HG03460 (cell line): Measurements from ENCODE around the gene MLLT6.

ENCODE experiments used
- ATAC-seq: cut with Tn5 transposase; IDR thresholded peaks from one replicate; pipeline ENCODE4 v1.9.1; 2021; ENCODE audit not compliant: unreplicated experiment

MLLT6 gene

DNA sequence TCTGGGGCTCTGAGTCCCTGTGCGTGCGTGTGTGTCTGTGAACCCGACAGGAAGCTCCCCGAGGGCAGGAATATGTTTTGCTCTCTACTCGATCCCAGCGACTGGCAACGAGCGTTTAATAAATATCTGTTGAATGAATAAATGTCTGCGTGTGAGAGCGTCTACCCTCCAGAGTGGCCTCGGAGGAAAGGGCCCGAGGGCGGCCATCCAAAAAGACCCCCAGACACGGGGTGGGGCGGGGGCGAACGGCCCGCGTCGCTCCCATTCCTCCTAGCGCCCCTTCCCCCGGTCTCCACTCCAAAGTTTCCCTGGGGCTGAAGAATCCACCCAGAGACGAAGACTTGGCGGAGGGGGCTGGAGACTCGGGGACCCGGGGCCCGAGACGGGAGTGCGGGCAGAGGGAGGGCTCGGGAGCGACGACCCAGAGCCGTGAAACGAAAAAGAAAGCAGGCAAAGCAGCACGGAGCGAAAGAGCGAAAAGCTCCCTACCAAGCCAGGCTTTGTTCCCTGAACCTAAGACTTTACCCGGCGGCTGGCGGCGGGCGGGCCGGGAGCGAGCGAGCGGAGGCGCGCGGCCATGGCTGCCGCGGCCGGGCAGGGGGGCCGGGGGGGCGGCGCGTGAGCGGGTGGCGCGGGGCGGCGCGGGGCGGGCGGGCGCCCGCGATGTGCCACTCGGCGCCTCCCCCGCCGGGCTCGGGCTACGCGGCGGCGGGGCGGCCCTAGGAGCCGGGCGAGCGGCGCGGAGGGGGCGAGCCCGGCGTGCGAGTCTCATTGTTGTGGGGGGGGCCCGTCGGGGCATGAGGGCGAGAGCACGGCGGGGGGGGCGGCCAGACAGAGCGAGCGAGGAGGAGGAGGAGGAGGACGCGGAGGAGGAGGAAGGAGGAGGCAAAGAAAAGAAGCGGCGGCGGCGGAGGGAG is at the start of gene MLLT6:
MLLT6 (plus strand) TSS at position 668 of the 917 bp plus-strand sequence. CDS start 360 bp downstream, outside the sequence.
- ATAC-seq: no peak

DNA sequence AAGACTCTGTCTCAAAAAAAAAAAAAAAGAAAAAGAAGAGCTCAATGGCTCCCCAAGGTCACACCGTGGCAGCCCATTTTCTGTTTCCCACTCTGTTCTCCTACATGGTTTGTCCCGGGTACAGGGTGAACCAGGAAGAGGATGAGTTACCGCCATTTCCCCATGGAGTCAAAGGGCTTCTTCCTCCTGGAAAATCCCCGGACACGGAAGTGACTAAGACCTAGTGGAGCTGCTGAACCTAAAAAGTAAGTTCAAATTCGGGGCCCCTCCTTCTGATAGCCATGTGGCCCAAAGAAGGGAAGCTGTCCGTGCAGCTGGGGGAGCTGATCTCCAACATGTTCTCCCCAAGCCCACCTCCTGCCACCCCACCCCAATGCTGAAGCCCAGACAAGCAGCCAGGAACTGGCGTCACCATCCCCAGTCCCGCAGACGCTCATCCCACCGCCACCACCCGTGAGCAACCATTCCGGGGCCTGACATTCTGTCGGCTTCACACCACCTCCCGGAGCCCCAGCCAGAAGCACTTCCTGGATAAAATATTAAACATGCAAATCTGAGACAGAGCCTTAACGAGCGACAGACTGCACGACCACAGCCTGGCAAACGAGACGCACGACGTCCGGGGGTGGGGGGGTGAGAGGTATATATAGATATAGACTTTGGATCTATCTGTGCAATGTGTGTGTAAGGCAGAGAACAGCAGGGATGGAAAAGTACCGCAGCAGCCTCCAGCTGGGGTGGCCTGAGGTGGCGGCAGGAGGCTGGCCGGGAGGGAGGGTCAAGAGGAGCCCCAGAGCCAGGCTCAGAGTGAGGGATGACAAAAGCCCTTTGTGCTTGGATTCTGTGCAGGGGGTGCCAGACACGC is 47.9 kb upstream of the MLLT6 start:
- ATAC-seq: no peak

DNA sequence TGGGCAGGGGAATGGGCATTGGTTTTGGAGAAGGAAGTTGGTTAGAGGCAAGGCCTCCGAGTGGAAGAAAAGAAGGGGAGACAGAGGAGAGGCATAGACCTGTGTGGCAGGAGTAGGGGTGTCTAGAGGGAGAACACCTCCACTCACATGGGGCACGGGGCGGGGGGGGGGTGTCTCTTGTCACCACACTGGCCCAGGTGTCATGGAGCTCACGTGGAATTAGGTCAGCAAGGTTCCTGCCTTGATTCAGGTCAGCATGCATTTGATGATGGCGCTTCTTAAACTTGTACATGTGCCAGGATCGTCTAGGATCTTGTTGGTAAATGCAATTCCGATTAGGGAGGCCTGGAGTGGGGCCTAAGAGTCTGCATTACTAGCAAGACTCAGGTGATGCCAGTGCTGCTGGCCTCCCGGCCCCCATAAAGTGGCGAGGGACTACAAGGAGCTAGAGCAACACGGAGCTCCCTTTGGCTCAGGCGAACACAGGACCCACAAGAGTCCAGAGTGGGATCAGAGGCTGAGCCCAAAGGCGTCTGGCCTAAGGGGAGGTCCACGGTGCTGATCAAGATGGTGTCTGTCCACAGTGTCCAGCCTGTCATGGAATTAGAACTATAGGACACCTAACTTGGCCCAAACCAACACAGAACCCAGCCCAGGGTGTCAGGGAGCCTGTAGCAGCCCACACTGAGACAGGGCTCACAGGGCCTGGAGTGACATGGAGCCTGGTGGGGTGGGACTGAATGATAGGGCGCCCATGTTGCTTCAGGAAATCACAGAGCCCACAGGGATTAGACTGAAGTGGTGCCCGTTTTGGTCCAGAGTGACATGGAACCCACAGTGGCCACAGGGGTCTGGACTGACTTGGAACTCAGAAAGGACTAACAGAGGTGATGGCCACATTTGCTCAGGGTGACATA is 47.0 kb upstream of the MLLT6 start:
- ATAC-seq: no peak

DNA sequence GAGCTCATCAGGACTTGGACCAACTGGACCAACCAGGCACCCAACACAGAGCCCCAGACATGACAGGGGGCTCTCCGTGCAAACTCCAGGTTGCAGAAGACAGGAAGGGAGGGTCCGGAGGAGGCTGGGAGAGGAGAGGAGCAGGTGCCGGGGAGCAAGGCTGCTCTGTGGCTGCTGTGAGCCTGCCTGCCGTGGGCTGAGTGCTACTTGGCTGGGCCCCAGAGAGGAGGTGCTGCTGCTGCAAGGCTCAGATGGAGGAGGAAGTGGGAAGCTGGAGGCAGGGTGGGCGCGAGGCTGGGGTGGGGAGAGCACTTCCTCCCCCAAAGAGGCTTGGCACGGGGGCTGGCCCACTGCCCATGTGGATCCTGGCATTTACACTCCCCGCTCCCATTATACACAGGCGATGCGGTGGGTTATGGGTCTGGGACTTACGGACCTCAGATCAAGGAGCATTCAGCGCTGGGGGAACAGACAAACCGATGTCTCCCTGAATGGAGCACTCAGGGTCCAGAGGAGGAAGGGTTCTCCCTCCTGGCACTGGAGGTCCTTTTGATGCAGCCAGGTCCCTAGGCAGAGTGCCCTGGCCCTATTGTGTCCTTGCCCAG is 46.2 kb upstream of the MLLT6 start:
- no peak for ATAC-seq

DNA sequence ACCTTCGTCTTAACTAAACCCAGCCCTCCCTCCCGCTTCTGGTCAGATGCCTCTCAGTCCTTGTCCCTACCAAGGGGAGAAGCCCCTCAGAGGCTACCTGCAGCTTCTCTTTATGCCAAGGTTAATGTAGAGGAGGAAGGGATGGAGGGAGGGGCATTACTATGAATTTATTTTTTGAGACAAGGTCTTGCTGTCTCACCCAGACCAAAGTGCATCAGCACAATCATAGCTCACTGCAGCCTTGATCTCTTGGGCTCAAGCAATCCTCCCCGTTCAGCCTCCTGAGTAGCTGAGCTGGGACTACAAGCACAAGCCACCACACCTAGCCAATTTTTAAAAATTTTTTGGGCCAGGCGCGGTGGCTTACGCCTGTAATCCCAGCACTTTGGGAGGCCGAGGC is 45.7 kb upstream of the MLLT6 start:
- ATAC-seq: no peak

DNA sequence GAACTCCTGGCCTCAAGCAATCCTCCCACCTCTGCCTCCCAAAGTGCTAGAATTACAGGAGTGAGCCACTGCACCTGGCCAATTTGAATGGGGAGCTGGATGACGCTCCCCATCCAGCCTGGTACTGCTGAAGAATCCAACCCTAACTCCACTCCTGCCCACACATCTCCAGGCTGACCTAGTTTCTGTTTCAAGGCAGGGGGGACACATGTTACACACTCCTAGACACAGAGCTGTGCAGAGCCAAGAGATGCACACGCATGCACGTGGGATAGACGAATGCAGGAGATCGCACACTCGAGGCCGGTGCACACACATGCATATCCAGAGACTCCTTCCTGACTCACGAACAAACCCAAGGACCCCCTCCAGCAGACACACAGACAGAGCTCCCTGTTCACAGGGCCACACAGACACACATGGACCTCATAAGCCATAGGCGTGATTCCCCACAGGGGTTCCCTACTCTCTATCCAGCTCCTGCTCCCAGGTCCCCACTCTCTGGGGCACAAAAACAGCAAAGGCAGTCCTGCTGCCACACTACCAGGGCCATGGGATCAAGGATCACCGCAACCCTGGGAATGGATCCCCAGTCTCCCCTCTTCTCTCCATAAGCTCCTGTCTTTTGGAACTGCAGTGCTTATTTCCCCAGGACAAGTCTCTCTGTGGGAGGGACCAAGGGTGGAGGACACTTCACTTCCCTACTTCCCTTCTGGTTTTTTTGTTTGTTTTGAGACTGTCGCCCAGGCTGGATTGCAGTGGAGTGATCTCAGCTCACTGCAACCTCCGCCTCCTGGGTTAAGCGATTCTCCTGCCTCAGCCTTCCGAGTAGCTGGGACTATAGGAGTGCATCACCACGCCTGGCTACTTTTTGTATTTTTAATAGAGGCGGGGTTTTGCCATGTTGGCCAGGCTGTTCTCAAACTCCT is 44.7 kb upstream of the MLLT6 start:
- ATAC-seq: no peak

DNA sequence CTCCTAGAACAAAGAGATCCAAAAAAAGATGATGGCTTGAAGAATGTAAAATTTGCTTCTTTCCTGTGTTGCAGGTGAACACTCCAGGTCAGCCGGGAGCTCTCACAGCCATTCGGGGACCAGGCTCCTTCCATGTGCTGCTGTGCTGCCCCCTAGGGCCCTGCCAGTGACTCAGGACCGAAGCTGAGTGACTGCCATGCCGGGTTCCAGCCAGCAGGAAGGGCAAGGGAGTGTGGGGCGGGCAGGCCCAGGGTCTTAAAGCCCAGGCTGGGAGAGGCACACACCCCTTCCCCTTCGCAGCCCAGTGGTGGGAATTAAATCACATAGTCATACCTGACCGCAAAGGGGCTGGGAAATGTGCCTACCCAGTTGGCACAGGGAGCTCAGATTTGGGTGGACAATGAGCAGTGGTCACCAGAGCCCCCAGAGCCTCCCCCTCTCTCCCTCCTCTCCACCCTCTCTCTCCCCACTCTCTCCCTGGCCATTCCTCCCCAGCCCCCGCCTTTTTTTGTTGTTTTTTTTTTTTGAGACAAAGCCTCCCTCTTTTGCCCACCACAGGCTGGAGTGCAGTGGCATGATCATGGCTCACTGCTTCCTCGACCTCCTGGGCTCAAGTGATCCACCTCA is 41.8 kb upstream of the MLLT6 start:
- no peak for ATAC-seq

DNA sequence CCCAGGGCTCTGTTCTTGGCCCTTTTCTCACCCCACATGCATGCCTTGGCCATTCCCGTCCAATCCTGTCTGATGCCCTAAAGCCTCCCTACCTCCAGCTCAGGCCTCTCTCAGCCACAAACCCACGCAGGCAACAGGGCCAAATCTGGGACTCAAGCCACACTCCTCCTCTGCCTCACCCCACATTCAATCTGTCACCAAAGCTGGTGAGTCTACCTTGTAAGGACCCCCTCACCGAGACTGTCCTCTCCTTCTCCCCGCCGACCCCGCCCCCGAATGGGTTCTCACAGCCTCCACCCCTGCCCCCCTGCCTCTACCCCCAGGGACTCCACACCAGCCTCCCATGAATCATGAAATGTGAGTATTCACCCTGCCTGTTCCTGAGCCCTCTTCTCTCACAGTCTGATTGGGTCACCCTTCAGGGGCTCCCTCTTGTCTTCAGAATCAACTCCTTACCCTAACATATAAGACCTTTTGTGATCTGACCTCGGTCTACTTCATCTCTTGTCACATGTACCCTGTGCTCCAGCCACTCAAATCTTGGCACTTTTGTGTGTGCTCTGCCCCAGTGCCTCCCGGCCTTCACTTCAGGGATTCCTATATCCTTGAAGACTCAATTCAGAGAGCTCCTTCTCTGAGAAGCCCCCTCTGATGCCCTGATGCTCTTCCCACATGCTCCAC is 41.0 kb upstream of the MLLT6 start:
- no peak for ATAC-seq

DNA sequence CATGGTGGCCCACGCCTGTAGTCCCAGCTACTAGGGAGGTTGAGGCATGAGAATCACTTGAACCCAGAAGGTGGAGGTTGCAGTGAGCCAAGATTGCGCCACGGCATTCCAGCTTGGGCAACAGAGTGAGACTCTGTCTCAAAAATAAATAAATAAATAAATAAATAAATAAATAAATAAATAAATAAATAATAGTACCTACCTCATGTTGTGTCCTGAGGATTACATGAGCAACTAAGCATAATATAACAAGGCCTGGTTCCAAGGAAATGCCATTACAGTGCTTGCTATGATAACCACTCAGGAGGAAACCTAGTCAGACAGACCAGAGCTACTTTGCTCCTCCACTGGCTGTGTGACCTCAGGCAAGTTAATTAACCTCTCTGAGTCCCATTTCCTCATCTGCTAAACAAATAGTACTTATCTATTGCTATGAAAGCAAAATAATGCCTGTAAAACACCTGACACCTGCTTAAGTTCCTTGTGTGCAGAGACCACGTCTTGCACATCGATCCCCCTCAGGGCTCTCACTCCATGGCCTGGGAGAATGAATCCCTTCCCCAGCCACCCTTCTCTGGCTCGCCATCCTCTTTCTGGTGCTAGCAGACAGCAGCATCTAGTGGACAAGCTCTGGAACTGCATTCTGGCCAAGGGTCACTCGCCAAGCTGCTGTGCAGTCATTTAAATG is 37.8 kb upstream of the MLLT6 start:
- ATAC-seq: no peak

DNA sequence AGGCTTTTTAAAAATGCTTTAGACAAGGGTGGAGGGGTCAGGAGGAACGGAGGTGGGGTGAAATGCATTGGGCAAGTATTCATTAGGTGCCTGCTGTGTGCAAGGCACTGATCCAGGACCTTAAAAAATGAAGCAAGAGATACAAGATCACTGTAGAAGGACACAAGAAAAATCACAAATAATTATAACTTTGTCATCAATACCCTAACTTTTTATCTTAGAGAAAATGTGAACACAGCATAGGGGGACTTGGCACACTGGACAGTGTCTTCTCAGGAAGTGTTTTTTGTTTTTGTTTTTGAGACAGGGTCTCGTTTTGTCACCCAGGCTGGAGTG is 37.3 kb upstream of the MLLT6 start:
- no peak for ATAC-seq

DNA sequence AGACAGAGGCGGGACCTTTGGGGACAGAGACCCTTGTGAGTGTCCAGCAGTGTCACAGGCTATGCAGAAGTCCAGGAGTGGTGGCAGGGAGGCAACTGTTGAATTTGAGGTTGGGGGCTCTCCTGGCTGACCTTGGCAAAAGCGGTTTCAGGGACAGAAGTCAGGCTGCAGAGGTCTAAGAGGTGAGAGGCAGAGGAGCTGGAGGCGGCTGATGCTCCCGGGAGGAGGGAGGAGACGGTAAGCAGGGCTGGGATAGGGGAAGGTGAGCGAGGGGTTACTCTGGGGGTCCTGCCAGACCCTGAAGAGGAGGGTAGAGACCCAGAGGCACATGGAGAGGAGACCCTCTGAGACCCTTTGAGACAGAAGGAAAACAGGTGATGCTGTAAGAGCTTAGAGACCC is 35.6 kb upstream of the MLLT6 start:
- no peak for ATAC-seq

DNA sequence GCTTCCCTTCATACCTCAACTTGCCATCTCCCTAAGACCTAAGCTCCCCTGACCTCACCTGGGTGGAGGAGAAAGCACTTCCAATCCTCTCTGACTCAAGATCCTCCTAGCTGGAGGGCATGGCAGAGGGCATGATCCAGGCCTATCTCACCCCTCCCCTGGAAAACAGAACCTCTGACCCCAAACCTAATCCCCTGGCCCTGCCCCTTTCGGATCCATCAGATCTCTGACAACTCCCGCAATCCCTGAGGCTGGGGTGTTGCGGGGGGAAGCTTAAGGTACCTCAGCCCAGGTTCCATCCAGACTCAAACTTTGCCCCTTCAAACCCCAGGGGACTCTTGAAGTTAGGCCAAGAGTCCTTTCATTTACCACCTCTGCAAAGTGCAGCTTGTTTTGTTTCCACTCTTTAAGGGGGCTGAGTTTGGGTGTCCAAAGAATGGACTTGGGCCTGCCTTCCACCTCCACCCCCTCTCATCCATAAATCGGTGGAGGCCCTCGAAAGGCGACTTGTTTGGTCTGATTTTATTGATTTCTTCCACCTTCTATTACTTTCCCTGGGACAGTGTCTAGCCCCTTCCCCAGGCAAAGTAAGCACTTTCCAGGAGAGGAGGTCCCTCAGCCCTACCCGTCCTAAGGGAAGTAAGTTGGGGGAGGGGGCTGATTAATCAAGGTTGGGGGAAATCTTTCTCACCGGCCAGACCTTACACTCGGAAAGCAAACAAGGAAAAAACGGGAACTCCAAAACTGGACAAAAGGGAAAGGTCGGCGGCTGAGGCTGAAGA is 32.9 kb upstream of the MLLT6 start:
- ATAC-seq: no peak

DNA sequence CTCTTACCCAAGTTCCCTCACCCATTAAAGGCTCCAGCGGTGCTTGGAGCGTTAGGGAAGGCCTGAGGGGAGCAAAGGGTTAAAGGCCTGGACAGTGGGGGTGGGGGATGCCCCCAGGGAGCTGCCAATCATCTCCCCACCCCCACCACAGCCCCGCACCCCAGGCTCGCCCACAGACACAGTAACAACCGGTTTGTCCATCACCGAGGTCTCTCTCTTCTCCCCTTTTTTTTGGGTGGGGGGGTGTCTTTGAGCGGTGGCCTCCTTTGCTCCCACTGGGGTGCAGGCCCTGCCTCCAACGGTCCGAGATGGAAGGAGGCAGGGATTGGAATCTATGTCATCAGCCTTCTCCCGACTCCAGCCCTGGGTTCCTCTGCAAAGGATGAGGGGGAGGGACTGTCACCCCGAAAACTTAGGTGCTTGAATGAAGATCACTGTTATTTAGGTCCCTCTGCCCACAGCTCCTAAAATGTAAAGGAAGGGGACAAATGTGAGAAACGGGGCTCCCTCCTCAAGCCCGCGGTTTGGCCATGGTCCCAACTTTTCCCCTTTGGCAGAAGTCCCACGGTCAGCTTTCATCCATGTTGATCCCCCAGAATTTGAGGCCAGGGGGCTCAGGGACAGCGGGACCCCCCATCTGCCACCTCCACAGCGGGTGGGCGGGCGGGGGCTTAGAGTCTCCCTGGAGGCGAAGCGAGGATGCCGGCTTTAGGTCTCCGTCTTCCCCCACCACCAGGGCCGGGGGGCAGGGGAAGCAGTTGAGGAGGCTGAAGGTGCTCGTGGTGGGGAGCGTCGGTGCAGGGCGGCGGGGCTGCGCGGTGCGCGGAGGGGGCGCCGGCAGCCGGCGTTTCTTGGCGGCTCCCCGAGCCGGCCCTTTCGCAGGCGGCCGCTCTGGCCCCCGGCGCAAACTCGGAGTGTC is 32.0 kb upstream of the MLLT6 start:
- ATAC-seq: no peak

DNA sequence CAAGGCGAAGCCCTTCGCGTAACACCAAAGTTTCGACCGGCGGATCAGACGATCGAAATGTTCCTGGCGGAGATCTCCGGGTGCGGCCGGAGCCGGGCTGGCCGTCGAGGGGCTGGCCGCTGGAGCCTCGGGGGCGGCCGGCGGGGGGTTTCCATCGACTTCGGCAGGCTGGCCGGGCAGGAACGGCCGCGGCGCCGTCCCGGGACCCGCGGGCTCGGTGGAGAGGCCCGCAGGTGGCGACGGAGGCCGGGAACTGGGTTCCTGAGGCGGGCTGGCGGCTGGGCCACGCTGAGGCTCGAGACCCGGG is 31.4 kb upstream of the MLLT6 start:
- no peak for ATAC-seq

DNA sequence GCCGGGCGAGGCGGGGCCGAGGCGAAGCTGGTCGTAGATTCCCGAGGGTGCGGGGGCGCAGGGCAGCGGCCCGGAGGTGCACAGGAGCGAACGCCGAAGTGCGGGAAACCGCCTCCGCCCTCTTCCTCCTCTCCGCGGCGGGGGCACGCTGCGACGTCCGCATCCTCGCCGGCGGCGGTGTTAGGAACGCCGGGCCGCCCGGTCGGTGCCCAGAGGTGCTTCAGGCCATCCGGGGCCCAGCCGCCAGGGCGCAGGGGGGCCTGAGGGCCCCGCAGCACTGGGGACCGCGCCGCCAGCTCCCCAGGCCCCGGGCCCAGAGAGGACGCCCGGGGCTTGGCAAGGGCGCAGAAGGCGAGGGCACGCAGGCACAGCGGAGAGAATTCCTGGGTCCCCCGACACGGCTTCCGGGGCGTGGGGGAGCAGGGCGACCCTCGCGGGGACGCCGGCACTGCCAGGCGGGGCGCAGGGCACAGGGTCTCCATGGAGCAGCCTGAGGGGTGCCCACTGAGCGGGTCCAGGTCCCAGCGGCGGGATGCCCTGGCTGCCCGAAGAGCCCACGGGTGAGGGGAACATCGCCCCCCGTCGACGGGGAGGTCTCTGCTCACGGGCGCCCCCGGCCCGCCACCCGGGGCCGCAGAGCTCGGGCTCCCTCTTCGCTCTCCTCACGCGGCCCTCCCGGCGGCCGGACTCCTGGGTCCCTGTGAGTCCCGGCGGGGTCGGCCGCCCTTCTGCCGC is 30.9 kb upstream of the MLLT6 start:
- ATAC-seq: peak; percentile 9
